Gastrocnemius medialis (tissue), 4 donors: ENCODE data around the gene ZNF335. TPM values are rescaled to one million over a fixed set of nuclear protein-coding genes. Genes with fewer than 3 reads are reported as not detected.
A peak's percentile ranks its signal among the peaks of the same experiment; 100 is the strongest.

Experiments used
- ATAC-seq, 2 donors: fragments of 150-250 bp; one replicate each; pipeline ENCODE4 v1.9.1; 2016
- DNase-seq, 2 donors: peaks; one replicate each; pipeline ENCODE4 v3.0.0-alpha.2; 2019
- H3K27ac ChIP-seq, 4 donors: fragments of 200-600 bp; sonication (generic); 1 replicate in 1 of 4; 2 replicates in 3 of 4; pipeline ENCODE4 v1.5.1; 2016 to 2018; ENCODE audit warnings: mild to moderate bottlenecking in 2 of 4, moderate library complexity in 1 of 4
- H3K27me3 ChIP-seq, 3 donors: fragments of 200-600 bp; sonication (generic) in 2 of 3; 1 replicate in 1 of 3; 2 replicates in 2 of 3; pipeline versions ENCODE4 v1.5.1 to v1.6.0; 2016 to 2019; ENCODE audit warnings: mild to moderate bottlenecking in 1 of 3, moderate library complexity in 1 of 3
- H3K36me3 ChIP-seq, 2 donors: fragments of 200-600 bp; sonication (generic) in 1 of 2; one replicate each; pipeline ENCODE4 v1.5.1; 2017 to 2018
- H3K4me1 ChIP-seq, 2 donors: fragments of 200-600 bp; sonication (generic) in 1 of 2; one replicate each; pipeline ENCODE4 v1.5.1; 2016 to 2017; ENCODE audit warnings: mild to moderate bottlenecking in 2 of 2
- H3K4me3 ChIP-seq, 4 donors: fragments of 200-600 bp; sonication (generic) in 3 of 4; 1 replicate in 1 of 4; 2 replicates in 3 of 4; pipeline ENCODE4 v1.5.1; 2016 to 2019; ENCODE audit warnings: mild to moderate bottlenecking in 2 of 4
- H3K9me3 ChIP-seq, 3 donors: fragments of 200-600 bp; sonication (generic) in 2 of 3; 1 replicate in 1 of 3; 2 replicates in 2 of 3; pipeline ENCODE4 v1.5.1; 2016 to 2019
- POLR2A ChIP-seq, 2 donors: fragments of 450-650 bp; IDR thresholded peaks; one replicate each; pipeline ENCODE4 v1.6.1; 2017; ENCODE audit warnings: antibody characterized with exemption in 2 of 2, mild to moderate bottlenecking in 2 of 2, moderate library complexity in 2 of 2
- in situ Hi-C, 4 donors: fragments of 200-750 bp; cut with MboI; loops; one replicate each; pipeline versions ENCODE4 v1.15.0 to v1.8.0; 2017; ENCODE audit warnings: low sequenced_read_pairs in 4 of 4
- intact Hi-C: fragments of 100-400 bp; cut with DNase I; formaldehyde crosslinking; loops from one replicate; pipeline ENCODE4 v1.15.1; 2023; ENCODE audit warnings: low total_unique reads
- total RNA-seq, 4 donors: library from RNA; depleted of rRNA; stranded (reverse); fragments of >200 nt; gene quantifications; one replicate each; pipeline versions ENCODE4 v1.1.0 to v1.2.3, GENCODE V29; 2016
- TF ChIP-seq, protein P1 (sequence below), 5 experiments: fragments of 450-650 bp in 3 of 5; fragments of 200-600 bp in 2 of 5; sonication (generic) in 2 of 5; IDR thresholded peaks in 4 of 5; conservative IDR thresholded peaks in 1 of 5; 1 replicate in 4 of 5; 2 replicates in 1 of 5; pipeline ENCODE4 v1.5.1; 2016 to 2019; ENCODE audit warnings: antibody characterized with exemption in 5 of 5, mild to moderate bottlenecking in 3 of 5, moderate library complexity in 3 of 5

ZNF335 gene
- total RNA-seq, 4 donors from 2014 or later = 8.3 to 19.1 (median 12.7) TPM

- no peak overlapping the region for H3K27ac ChIP-seq
- no peaks in the 10 kb centered on the region for H3K36me3 ChIP-seq
- H3K4me1 ChIP-seq = peaks cover 4 to 13% of the 10 kb centered on the region in 2 donors
- no peaks in the 10 kb centered on the region for H3K9me3 ChIP-seq
- in situ Hi-C loops = no loop called here
- ATAC-seq (no peak), DNase-seq (no peak)
- no peak overlapping the region for H3K4me3 ChIP-seq
- no peak for TF ChIP-seq POLR2A (IDR thresholded peaks at IDR 0.05)
- TF ChIP-seq, protein P1, sequence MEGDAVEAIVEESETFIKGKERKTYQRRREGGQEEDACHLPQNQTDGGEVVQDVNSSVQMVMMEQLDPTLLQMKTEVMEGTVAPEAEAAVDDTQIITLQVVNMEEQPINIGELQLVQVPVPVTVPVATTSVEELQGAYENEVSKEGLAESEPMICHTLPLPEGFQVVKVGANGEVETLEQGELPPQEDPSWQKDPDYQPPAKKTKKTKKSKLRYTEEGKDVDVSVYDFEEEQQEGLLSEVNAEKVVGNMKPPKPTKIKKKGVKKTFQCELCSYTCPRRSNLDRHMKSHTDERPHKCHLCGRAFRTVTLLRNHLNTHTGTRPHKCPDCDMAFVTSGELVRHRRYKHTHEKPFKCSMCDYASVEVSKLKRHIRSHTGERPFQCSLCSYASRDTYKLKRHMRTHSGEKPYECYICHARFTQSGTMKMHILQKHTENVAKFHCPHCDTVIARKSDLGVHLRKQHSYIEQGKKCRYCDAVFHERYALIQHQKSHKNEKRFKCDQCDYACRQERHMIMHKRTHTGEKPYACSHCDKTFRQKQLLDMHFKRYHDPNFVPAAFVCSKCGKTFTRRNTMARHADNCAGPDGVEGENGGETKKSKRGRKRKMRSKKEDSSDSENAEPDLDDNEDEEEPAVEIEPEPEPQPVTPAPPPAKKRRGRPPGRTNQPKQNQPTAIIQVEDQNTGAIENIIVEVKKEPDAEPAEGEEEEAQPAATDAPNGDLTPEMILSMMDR (IDR thresholded peaks at IDR 0.05 in 4 of 5, conservative IDR thresholded peaks at IDR 0.05 in 1 of 5) = no peak
- intact Hi-C loops = no loop called here
- peaks cover 51 to 77% (median 64%) of the 10 kb centered on the region in 3 donors for H3K27me3 ChIP-seq
These were observed 46.1 kb upstream of the ZNF335 start for GRCh38 chr20:46018112-46018511.

GRCh38 chr20:46017272-46017671, 45.3 kb upstream of the ZNF335 start:
- peaks cover 53 to 77% (median 67%) of the 10 kb centered on the region in 3 donors for H3K27me3 ChIP-seq
- intact Hi-C loops = no loop called here
- in situ Hi-C loops = no loop called here
- no peak overlapping the region for H3K4me3 ChIP-seq
- H3K4me1 ChIP-seq = peaks cover 0 to 9% of the 10 kb centered on the region in 2 donors
- no peak for TF ChIP-seq POLR2A (IDR thresholded peaks at IDR 0.05)
- TF ChIP-seq, protein P1 (IDR thresholded peaks at IDR 0.05 in 4 of 5, conservative IDR thresholded peaks at IDR 0.05 in 1 of 5) = no peak
- H3K9me3 ChIP-seq = no peaks in the 10 kb centered on the region
- no peak overlapping the region for H3K27ac ChIP-seq
- H3K36me3 ChIP-seq = no peaks in the 10 kb centered on the region
- DNase-seq = no peak
- ATAC-seq = no peak

DNA sequence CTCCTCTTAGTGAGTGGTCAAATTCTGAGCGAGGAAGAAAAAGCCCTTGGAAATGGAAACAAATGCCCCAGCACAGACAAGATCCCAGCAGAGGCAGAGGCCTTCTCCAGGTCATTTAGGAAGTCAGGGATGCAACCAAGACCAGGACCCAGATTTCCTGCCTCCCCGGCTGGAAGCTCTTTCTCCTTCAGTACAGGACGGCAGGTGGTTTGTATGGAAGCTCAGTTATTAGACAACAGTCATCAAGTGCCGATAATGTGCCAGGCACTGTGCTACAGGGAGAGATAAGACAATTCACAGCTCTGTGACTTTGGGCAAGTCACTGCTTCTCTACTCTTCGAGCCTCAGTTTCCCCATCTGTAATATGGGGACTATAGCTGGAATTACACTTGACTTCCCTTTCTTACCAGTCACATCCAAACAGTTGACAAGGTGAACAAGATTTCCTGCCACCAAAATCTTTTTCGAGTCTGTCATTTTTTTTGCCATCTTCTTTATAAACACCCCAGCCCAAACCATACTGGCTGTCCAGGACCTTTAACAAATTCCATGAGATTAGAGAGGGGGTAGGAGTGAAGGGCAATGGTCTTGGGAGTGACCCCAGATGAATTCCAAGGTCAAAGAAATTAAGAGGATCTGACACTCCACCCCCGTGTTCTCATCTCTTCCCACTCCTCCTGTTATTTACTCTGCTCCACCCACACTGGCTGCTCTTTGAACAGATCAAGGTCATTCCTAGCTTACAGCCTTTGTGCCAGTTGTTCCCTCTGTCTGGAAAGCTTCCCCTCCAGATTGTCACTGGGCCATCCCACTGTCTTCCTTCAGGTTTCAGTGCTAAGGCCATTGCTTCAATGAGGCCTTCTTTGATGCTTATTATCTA, 42.8 kb upstream of the ZNF335 start:
- no peaks in the 10 kb centered on the region for H3K36me3 ChIP-seq
- in situ Hi-C loops = no loop called here
- H3K4me1 ChIP-seq = peaks cover 0 to 4% of the 10 kb centered on the region in 2 donors
- no peaks in the 10 kb centered on the region for H3K9me3 ChIP-seq
- TF ChIP-seq POLR2A (IDR thresholded peaks at IDR 0.05) = no peak
- TF ChIP-seq, protein P1 (IDR thresholded peaks at IDR 0.05 in 4 of 5, conservative IDR thresholded peaks at IDR 0.05 in 1 of 5) = no peak
- intact Hi-C loops = no loop called here
- H3K27ac ChIP-seq = no peak overlapping the region
- ATAC-seq (no peak), DNase-seq (no peak)
- H3K27me3 ChIP-seq = peaks cover 55 to 76% (median 71%) of the 10 kb centered on the region in 3 donors
- H3K4me3 ChIP-seq = no peak overlapping the region

DNA sequence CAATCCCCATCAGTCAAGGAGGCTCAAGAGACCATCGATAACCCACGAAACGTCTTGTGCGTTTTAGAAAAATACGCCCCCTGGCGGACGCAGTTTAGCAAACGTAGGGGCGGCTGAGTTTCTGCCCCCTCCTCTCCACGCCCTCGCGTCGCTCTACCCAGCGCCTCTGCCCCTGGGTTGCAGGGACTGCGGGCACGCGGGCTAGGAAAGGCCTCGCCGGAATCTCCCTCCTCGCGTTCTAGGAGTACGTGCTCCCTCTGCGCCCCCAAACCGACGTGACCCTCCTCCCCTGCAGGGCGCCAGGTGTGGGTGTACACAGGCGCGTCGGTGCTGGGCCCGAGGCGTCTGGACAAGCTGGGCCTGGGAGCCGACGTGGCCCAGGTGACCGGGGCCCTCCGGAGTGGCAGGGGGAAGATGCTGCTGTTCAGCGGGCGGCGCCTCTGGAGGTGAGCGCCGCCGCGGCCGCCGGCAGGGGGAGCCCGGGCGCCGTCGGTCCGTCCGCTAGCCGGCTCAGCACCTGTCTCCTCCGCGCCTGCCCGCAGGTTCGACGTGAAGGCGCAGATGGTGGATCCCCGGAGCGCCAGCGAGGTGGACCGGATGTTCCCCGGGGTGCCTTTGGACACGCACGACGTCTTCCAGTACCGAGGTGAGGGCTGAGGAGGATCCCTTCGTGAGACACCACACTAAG, 42.0 kb upstream of the ZNF335 start:
- ATAC-seq = peak; percentile 54 to 78
- Histone ChIP-seq H3K36me3 (no peaks in the 10 kb centered on the region), H3K4me1 (peaks cover 0 to 4% of the 10 kb centered on the region in 2 donors), H3K27ac (no peak overlapping the region), H3K27me3 (peaks cover 58 to 82% (median 73%) of the 10 kb centered on the region in 3 donors), H3K4me3 (peak overlapping the region in 1 of 4 donors; percentile 38), H3K9me3 (no peaks in the 10 kb centered on the region)
- intact Hi-C loops (no loop called here), in situ Hi-C loops (no loop called here)
- DNase-seq = no peak
- no peak for TF ChIP-seq POLR2A (IDR thresholded peaks at IDR 0.05)
- TF ChIP-seq, protein P1 (IDR thresholded peaks at IDR 0.05 in 4 of 5, conservative IDR thresholded peaks at IDR 0.05 in 1 of 5) = peak; percentile 42 to 77 (median 64)
